ENCODE data around the gene RALBP1. TPM values are rescaled to one million over a fixed set of nuclear protein-coding genes. Genes with fewer than 3 reads are reported as not detected.

The RALBP1 gene
- total RNA-seq, 6 donors from 2014 or later = 39.8 to 82.6 (median 57.6) TPM

DNA sequence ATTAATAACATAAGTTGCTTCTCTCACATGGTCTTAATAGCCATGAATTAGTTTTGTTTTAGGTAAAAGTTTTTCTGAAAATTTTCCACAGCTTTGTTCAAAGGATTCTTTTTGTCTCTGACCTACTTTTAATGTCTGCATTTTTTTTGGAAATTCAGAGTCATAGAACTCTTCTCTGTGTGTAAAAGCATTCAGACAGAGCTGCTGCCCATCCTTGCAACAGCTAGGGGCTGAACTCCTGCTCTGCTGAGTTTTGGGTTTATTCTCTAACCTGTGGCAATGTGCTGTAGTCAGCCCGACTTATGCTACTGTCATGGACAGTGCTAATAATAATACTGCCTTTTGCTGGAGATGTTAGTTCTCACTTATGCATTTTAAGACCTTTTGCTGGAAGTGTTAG, 44.1 kb downstream of the RALBP1 start:
- Histone ChIP-seq H3K36me3 (peaks cover 0 to 35% (median 2%) of the 10 kb centered on the region in 4 donors), H3K27ac (no peak overlapping the region), H3K27me3 (no peaks in the 10 kb centered on the region), H3K9me3 (no peaks in the 10 kb centered on the region), H3K4me3 (no peak overlapping the region), H3K4me1 (no peaks in the 10 kb centered on the region)
- WGBS, 2 donors = 59 to 79% methylated on average over 1 of the region's 1 CpG
- no peak for TF ChIP-seq POLR2AphosphoS5 (IDR thresholded peaks at IDR 0.05)
- TF ChIP-seq POLR2A (IDR thresholded peaks at IDR 0.05) = no peak
- TF ChIP-seq, protein P1, sequence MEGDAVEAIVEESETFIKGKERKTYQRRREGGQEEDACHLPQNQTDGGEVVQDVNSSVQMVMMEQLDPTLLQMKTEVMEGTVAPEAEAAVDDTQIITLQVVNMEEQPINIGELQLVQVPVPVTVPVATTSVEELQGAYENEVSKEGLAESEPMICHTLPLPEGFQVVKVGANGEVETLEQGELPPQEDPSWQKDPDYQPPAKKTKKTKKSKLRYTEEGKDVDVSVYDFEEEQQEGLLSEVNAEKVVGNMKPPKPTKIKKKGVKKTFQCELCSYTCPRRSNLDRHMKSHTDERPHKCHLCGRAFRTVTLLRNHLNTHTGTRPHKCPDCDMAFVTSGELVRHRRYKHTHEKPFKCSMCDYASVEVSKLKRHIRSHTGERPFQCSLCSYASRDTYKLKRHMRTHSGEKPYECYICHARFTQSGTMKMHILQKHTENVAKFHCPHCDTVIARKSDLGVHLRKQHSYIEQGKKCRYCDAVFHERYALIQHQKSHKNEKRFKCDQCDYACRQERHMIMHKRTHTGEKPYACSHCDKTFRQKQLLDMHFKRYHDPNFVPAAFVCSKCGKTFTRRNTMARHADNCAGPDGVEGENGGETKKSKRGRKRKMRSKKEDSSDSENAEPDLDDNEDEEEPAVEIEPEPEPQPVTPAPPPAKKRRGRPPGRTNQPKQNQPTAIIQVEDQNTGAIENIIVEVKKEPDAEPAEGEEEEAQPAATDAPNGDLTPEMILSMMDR (IDR thresholded peaks at IDR 0.05) = no peak
- TF ChIP-seq EP300 (IDR thresholded peaks at IDR 0.05) = no peak
- ATAC-seq (ENCODE audit: low FRiP score in 2 of 2) = no peak
- no peak for DNase-seq

DNA sequence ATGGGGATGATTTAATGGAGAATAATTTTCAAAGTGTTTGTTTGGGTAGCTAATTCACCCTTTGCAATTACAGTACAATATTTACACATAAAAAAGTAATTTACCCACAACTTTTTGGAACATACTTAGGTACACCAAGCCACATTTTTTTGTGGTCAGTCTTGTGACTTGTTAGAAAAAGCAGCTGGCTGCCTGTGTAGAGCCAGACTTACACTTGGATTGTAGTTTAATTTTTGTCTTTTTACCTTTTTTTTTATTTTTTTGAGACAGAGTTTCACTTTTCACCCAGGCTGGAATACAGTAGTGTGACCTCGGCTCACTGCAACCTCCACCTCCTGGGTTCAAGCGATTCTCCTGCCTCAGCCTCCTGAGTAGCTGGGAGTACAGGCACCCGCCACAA, 45.4 kb downstream of the RALBP1 start:
- ATAC-seq (ENCODE audit: low FRiP score in 2 of 2) = peak in 1 of 2 donors; percentile 37
- H3K27me3 ChIP-seq = no peaks in the 10 kb centered on the region
- WGBS, 2 donors = 86 to 95% methylated on average over 3 of the region's 3 CpGs
- H3K4me1 ChIP-seq = no peaks in the 10 kb centered on the region
- no peak overlapping the region for H3K4me3 ChIP-seq
- H3K27ac ChIP-seq = no peak overlapping the region
- no peaks in the 10 kb centered on the region for H3K9me3 ChIP-seq
- peaks cover 0 to 44% (median 8%) of the 10 kb centered on the region in 4 donors for H3K36me3 ChIP-seq
- no peak for DNase-seq
- TF ChIP-seq POLR2AphosphoS5 (IDR thresholded peaks at IDR 0.05) (no peak), POLR2A (IDR thresholded peaks at IDR 0.05) (no peak), EP300 (IDR thresholded peaks at IDR 0.05) (no peak)
- TF ChIP-seq, protein P1 (IDR thresholded peaks at IDR 0.05) = no peak

DNA sequence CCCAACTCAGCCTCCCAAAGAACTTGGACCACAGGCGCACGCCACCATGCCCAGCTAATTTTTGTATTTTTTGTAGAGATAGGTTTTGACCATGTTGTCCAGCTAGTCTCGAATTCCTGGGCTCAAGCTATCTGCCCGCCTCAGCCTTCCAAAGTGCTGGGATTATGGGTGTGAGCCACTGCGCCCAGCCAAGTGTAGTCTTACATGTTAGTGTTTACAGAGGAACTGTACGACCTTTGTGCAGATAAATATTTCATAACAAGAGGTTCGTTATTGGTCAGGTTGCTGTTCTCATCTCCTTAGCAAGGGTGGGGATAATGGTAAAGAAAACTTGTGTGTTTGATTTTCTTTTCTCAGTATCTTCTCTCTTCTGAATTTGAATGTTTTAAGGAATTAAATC, 46.5 kb downstream of the RALBP1 start:
- Histone ChIP-seq H3K9me3 (no peaks in the 10 kb centered on the region), H3K4me3 (no peak overlapping the region), H3K27me3 (no peaks in the 10 kb centered on the region), H3K4me1 (no peaks in the 10 kb centered on the region), H3K27ac (no peak overlapping the region), H3K36me3 (peaks cover 0 to 54% (median 10%) of the 10 kb centered on the region in 4 donors)
- WGBS, 2 donors = 87 to 88% methylated on average over 7 of the region's 7 CpGs
- ATAC-seq (ENCODE audit: low FRiP score in 2 of 2) (no peak), DNase-seq (no peak)
- TF ChIP-seq, protein P1 (IDR thresholded peaks at IDR 0.05) = no peak
- TF ChIP-seq POLR2AphosphoS5 (IDR thresholded peaks at IDR 0.05) (no peak), EP300 (IDR thresholded peaks at IDR 0.05) (no peak), POLR2A (IDR thresholded peaks at IDR 0.05) (no peak)

DNA sequence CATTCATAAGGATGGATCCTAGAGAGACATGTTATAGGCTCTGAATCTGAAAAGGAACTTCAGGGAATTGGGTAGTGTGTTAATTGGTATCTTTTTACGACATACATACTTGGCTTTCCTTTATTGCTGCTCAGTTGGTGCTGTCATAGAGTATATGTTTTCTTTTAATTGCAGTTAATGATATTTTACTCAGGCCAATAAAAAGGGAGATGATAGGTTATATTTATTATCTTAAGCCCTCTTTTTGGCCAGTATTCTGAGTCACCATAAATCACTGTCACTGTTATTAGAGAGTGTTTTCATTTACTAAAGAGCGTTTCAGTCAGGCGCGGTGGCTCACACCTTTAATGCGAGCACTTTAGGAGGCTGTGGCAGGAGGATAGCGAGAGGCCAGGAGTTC, 47.6 kb downstream of the RALBP1 start:
- Histone ChIP-seq H3K4me3 (no peak overlapping the region), H3K9me3 (no peaks in the 10 kb centered on the region), H3K4me1 (no peaks in the 10 kb centered on the region), H3K27me3 (no peaks in the 10 kb centered on the region), H3K36me3 (peaks cover 3 to 53% (median 10%) of the 10 kb centered on the region in 4 donors), H3K27ac (no peak overlapping the region)
- no peak for ATAC-seq (ENCODE audit: low FRiP score in 2 of 2)
- no peak for DNase-seq
- TF ChIP-seq, protein P1 (IDR thresholded peaks at IDR 0.05) = no peak
- TF ChIP-seq POLR2A (IDR thresholded peaks at IDR 0.05) = no peak
- no peak for TF ChIP-seq EP300 (IDR thresholded peaks at IDR 0.05)
- no peak for TF ChIP-seq POLR2AphosphoS5 (IDR thresholded peaks at IDR 0.05)
- 95 to 98% methylated on average over 6 of the region's 6 CpGs for WGBS, 2 donors

DNA sequence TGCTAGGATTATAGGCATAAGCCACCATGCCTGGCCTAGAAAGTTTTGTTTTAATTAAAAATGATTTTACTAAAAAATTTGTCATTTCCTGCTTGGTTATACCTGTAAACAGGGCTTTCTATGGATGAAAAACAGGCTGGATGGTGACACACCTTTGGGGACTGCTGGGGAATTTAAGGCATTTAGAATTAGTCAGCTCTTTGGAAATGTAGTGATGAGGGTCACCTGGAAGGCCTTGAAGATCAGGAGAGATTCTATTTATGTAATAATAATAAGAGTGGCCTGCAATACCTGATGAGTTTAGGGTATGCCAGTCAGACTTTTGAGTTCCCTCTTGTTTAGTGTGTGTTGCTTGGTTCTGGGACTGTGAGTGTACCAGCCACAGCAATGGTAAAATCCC, 51.1 kb downstream of the RALBP1 start:
- Histone ChIP-seq H3K27me3 (no peaks in the 10 kb centered on the region), H3K9me3 (no peaks in the 10 kb centered on the region), H3K27ac (no peak overlapping the region), H3K4me3 (no peak overlapping the region), H3K4me1 (no peaks in the 10 kb centered on the region), H3K36me3 (peaks cover 3 to 69% (median 15%) of the 10 kb centered on the region in 4 donors)
- DNase-seq (no peak), ATAC-seq (ENCODE audit: low FRiP score in 2 of 2) (no peak)
- TF ChIP-seq EP300 (IDR thresholded peaks at IDR 0.05) (no peak), POLR2A (IDR thresholded peaks at IDR 0.05) (no peak), POLR2AphosphoS5 (IDR thresholded peaks at IDR 0.05) (no peak)
- TF ChIP-seq, protein P1 (IDR thresholded peaks at IDR 0.05) = no peak
